Measurements from ENCODE around the gene ARHGAP40. TPM values are rescaled to one million over a fixed set of nuclear protein-coding genes. Genes with fewer than 3 reads are reported as not detected.

The ARHGAP40 gene
- total RNA-seq, 2 donors from 2014 or later = not detected

DNA sequence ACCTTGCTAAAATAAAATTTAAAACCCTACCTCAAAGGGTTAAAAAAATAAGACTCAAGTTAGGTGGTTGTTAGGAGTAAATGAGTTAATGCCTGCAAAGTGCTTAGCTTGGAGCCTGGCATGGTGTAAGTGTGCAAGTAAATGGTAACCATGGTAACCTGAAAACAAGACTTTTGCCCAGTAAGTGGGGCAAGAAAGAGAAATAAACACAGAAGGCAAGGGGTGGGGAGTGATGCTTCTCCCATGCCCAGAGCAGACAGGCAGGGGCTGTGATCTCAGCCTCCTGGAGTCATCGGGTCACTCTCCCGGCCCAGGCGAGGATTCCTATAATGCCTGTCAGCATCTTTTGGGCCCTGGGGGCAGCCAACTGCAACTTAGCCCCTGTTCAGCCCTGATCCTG is 63.5 kb downstream of the ARHGAP40 start:
- Histone ChIP-seq H3K36me3 (replicated peaks in 1 of 2; ENCODE audit: insufficient read depth in 1 of 2, low read depth in 2 of 2) (no peaks in the 10 kb centered on the region), H3K27me3 (peaks cover 0 to 7% of the 10 kb centered on the region in 2 donors), H3K9me3 (no peaks in the 10 kb centered on the region), H3K4me1 (no peaks in the 10 kb centered on the region), H3K27ac (no peak overlapping the region), H3K4me3 (no peak overlapping the region)
- WGBS, 2 donors = 49 to 57% methylated on average over 3 of the region's 3 CpGs
- ATAC-seq (no peak), DNase-seq (no peak)
- no peak for TF ChIP-seq POLR2A (IDR thresholded peaks at IDR 0.05)
- TF ChIP-seq, protein P1, sequence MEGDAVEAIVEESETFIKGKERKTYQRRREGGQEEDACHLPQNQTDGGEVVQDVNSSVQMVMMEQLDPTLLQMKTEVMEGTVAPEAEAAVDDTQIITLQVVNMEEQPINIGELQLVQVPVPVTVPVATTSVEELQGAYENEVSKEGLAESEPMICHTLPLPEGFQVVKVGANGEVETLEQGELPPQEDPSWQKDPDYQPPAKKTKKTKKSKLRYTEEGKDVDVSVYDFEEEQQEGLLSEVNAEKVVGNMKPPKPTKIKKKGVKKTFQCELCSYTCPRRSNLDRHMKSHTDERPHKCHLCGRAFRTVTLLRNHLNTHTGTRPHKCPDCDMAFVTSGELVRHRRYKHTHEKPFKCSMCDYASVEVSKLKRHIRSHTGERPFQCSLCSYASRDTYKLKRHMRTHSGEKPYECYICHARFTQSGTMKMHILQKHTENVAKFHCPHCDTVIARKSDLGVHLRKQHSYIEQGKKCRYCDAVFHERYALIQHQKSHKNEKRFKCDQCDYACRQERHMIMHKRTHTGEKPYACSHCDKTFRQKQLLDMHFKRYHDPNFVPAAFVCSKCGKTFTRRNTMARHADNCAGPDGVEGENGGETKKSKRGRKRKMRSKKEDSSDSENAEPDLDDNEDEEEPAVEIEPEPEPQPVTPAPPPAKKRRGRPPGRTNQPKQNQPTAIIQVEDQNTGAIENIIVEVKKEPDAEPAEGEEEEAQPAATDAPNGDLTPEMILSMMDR (IDR thresholded peaks at IDR 0.05) = no peak
- intact Hi-C loops (cut with DNase I) = no loop called here

DNA sequence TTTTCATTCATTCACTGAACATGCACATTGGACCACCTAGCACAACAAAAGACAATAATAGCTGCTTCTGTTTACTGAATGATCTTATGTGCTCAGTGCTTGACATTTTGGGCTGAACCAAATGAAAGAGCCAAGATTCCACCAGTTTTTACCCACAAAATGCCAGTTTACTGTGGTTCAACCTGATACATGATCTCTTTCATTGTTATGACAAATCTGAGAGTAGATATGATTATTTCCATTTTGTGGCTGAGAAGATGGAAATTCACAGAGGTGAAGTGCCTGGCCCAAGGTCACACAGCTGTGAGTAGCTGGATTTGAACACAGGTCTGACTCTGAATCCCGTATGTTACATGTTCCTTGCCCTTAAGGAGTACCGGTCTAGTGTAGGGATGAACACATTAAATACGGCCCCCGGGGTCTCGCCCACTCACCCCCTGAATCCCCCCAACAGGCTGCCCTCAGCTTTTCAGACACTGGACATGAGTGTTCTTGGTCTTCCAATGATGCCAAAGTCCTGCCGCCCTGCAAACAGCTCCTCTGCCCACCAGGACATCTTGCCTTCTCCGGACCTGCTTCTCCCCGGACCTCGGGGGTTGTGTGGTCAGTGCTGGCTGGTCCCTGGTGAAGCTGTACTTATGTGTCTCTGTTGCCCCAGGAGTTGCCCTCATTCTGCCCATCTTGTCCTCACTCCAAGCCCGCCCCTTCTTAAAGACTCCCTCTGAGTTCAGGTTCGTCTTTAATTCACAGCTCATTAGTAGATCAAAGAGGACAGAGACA is 64.1 kb downstream of the ARHGAP40 start:
- TF ChIP-seq, protein P1 (IDR thresholded peaks at IDR 0.05) = no peak
- no peak for TF ChIP-seq POLR2A (IDR thresholded peaks at IDR 0.05)
- no peaks in the 10 kb centered on the region for H3K36me3 ChIP-seq (replicated peaks in 1 of 2; ENCODE audit: insufficient read depth in 1 of 2, low read depth in 2 of 2)
- H3K4me3 ChIP-seq = no peak overlapping the region
- no peak for ATAC-seq
- 46 to 51% methylated on average over 11 of the region's 11 CpGs for WGBS, 2 donors
- H3K9me3 ChIP-seq = no peaks in the 10 kb centered on the region
- no peak for DNase-seq
- H3K27me3 ChIP-seq = peaks cover 0 to 7% of the 10 kb centered on the region in 2 donors
- no peaks in the 10 kb centered on the region for H3K4me1 ChIP-seq
- no peak overlapping the region for H3K27ac ChIP-seq
- intact Hi-C loops (cut with DNase I) = no loop called here

DNA sequence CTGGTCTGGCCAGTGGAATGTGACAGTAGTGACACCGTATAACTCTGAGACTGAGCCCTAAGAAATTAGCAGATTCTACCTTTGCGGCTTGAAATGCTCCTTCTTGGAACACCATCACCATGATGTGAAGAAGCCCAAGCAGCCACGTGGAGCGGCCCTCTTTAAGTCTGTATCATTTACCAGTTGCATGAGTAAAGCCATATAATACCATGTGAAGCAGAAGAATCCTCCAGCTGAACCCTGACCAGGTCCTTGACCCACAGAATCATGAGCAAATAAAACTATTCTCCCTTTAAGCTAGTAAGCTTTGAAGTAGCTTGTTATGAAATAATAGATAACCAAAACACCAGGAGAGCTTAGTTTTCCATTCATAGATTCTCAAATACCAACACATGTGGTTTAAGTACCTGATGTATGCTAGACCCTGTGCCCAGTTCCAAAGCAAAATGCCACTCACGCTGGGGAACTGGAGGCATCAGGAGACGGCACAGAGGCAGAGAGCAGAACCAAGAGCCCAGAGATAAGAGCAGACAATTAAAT is 65.9 kb downstream of the ARHGAP40 start:
- ATAC-seq = no peak
- H3K27me3 ChIP-seq = peaks cover 0 to 7% of the 10 kb centered on the region in 2 donors
- H3K9me3 ChIP-seq = no peaks in the 10 kb centered on the region
- WGBS, 2 donors = 64 to 77% methylated on average over 6 of the region's 6 CpGs
- no peak overlapping the region for H3K4me3 ChIP-seq
- no peak for DNase-seq
- H3K4me1 ChIP-seq = no peaks in the 10 kb centered on the region
- H3K27ac ChIP-seq = no peak overlapping the region
- no peaks in the 10 kb centered on the region for H3K36me3 ChIP-seq (replicated peaks in 1 of 2; ENCODE audit: insufficient read depth in 1 of 2, low read depth in 2 of 2)
- TF ChIP-seq, protein P1 (IDR thresholded peaks at IDR 0.05) = no peak
- no peak for TF ChIP-seq POLR2A (IDR thresholded peaks at IDR 0.05)
- intact Hi-C loops (cut with DNase I) = no loop called here

DNA sequence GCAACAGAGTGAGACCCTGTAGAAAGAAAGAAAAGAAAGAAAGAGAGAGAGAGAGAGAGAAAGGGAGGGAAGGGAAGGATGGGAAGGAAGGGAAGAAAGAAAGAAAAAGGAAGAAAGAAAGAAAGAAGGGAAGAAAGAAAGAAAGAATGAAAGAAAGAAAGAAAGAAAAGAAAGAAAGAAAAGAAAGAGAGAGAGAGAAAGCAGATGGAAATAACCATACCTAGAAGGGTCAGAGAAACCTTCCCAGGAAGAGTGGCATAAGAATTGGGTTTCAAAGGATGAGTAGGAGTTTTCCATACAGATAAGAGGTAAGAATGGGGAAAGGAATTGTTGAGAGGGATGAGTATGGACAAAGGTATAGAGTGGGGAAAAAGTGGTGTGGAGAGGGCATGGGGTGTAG is 68.1 kb downstream of the ARHGAP40 start:
- no peaks in the 10 kb centered on the region for H3K9me3 ChIP-seq
- no peak for DNase-seq
- ATAC-seq = no peak
- H3K4me3 ChIP-seq = no peak overlapping the region
- TF ChIP-seq, protein P1 (IDR thresholded peaks at IDR 0.05) = no peak
- no peak for TF ChIP-seq POLR2A (IDR thresholded peaks at IDR 0.05)
- H3K36me3 ChIP-seq (replicated peaks in 1 of 2; ENCODE audit: insufficient read depth in 1 of 2, low read depth in 2 of 2) = no peaks in the 10 kb centered on the region
- H3K4me1 ChIP-seq = peaks cover 9% of the 10 kb centered on the region
- H3K27me3 ChIP-seq = no peaks in the 10 kb centered on the region
- intact Hi-C loops (cut with DNase I) = no loop called here
- H3K27ac ChIP-seq = no peak overlapping the region

DNA sequence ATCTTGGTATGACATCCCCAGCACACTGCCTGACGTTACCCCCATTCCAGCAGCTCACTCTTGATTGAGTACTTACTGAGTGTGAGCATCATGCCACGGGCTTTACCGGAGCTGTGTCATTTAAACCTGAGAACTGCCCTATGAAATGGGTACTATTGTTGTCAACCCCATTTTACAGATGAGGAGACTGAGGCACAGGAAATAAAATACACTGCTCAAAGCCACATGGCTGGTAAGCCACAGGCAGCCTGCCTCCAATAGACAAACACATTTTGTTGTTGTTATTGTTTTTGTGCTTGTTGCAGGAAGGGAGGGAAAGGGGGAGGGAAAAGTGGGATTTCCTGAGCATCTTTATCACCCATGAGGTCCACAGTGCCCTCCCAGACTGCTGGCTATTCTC is 69.2 kb downstream of the ARHGAP40 start:
- DNase-seq (no peak), ATAC-seq (no peak)
- Histone ChIP-seq H3K36me3 (replicated peaks in 1 of 2; ENCODE audit: insufficient read depth in 1 of 2, low read depth in 2 of 2) (no peaks in the 10 kb centered on the region), H3K27me3 (no peaks in the 10 kb centered on the region), H3K4me3 (no peak overlapping the region), H3K4me1 (peaks cover 9% of the 10 kb centered on the region), H3K9me3 (no peaks in the 10 kb centered on the region), H3K27ac (no peak overlapping the region)
- 73 to 75% methylated on average over 3 of the region's 3 CpGs for WGBS, 2 donors
- intact Hi-C loops (cut with DNase I) = no loop called here
- no peak for TF ChIP-seq POLR2A (IDR thresholded peaks at IDR 0.05)
- TF ChIP-seq, protein P1 (IDR thresholded peaks at IDR 0.05) = no peak
